Fibroblast of mammary gland (primary cell): ENCODE results near the gene CPED1.
"Not testable (repeated sequence)": the region's sequence is repeated elsewhere in the genome, so short reads cannot be mapped to it uniquely, and the experiment has no call there.

Source experiments
- DNase-seq: peaks from one replicate; pipeline ENCODE4 v3.0.0-alpha.2; 2010; ENCODE audit warnings: low read depth
- H3K4me3 ChIP-seq: 2 replicates; pipeline ENCODE4 v1.5.1; 2011; ENCODE audit warnings: low read depth, mild to moderate bottlenecking, low read length, moderate library complexity; ENCODE audit not compliant: control insufficient read depth
- TF ChIP-seq, protein P1 (sequence below): conservative IDR thresholded peaks from 2 replicates; pipeline ENCODE4 v1.5.1; 2011; ENCODE audit warnings: low read depth, low read length, inconsistent platforms; ENCODE audit not compliant: control insufficient read depth, insufficient read depth

The CPED1 gene

DNA sequence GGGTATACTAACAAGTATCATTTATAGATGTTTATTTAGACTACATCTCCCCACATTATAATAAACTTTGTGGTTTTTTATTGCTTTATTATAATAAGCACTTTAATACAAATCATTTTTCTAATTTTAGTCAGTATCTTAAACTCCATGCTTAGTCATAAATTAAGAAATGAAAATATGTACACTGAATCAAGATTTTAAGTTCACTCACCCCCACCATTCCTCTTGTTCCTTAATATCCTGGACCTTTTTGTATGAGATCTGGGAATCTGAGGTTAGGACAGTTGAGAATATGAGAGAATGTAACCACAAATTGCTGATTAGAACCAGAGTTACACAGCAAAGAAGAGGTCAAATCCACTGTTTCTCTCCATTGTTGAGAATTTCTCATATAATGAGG, 246.7 kb downstream of the CPED1 start:
- no peak for DNase-seq
- no peak overlapping the region for H3K4me3 ChIP-seq
- TF ChIP-seq, protein P1, sequence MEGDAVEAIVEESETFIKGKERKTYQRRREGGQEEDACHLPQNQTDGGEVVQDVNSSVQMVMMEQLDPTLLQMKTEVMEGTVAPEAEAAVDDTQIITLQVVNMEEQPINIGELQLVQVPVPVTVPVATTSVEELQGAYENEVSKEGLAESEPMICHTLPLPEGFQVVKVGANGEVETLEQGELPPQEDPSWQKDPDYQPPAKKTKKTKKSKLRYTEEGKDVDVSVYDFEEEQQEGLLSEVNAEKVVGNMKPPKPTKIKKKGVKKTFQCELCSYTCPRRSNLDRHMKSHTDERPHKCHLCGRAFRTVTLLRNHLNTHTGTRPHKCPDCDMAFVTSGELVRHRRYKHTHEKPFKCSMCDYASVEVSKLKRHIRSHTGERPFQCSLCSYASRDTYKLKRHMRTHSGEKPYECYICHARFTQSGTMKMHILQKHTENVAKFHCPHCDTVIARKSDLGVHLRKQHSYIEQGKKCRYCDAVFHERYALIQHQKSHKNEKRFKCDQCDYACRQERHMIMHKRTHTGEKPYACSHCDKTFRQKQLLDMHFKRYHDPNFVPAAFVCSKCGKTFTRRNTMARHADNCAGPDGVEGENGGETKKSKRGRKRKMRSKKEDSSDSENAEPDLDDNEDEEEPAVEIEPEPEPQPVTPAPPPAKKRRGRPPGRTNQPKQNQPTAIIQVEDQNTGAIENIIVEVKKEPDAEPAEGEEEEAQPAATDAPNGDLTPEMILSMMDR, result no peak

DNA sequence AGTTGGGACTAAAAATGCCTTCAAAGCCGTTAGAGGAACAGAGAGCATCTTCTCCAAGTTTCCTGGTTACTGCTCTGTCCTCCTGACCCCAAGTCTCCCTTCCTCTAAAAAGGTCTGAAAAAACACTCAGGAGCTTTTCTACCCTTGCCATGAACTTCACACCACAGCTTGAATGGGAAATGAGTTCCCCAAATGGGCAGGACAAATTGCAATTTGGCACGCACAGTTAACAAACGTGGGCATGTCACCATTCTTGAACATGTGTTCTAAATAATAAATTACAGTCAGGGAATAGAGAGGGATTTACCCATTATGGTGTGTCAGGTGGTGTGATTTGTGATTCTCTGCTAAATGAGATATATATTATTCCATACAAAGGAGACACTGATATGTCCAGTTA, 249.1 kb downstream of the CPED1 start:
- no peak overlapping the region for H3K4me3 ChIP-seq
- TF ChIP-seq, protein P1, result no peak
- DNase-seq, result no peak

DNA sequence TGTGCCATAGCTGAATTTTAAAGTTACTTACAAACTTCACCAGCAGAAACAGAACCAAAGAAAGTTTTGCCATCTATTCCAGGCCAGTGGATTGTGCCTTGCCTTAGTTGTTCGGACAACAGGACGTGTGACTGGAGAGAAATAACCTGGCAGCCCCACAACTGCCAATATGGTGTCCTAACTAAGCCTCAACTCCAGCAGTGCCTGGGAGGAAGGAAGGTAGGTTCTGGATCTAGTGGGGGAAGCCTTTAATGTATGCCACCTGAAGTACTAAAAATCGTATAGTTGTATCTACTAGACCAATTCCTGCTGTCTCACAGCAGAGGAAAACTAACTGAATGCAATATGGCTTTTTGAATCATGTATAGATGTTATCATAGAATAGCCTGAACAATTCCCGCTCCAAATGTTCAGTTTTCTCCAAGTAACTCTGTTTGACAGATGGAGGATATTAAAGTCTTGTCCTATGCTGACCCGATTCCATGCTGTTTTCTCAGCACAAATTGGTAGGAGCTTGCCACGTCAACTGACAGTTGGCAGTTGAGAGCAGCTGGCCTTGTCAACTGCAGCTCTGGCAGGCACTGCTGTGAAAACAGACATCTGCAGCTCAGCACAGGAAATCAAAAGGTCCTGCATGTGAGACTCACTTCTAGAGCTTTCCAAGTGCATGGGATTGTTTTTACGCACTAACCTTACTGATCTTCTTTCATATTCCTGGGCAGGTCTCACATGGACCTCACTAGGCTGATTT, 255.8 kb downstream of the CPED1 start:
- TF ChIP-seq, protein P1, result no peak
- DNase-seq, result no peak

DNA sequence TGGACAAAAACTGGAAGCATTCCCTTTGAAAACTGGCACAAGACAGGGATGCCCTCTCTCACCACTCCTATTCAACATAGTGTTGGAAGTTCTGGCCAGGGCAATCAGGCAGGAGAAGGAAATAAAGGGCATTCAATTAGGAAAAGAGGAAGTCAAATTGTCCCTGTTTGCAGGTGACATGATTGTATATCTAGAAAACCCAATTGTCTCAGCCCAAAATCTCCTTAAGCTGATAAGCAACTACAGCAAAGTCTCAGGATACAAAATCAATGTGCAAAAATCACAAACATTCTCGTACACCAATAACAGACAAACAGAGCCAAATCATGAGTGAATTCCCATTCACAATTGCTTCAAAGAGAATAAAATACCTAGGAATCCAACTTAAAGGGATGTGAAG, 262.9 kb downstream of the CPED1 start:
- H3K4me3 ChIP-seq, DNase-seq: not testable (repeated sequence)

More for the DNA sequence above, 255.8 kb downstream of the CPED1 start:
- no peak overlapping the region for H3K4me3 ChIP-seq

DNA sequence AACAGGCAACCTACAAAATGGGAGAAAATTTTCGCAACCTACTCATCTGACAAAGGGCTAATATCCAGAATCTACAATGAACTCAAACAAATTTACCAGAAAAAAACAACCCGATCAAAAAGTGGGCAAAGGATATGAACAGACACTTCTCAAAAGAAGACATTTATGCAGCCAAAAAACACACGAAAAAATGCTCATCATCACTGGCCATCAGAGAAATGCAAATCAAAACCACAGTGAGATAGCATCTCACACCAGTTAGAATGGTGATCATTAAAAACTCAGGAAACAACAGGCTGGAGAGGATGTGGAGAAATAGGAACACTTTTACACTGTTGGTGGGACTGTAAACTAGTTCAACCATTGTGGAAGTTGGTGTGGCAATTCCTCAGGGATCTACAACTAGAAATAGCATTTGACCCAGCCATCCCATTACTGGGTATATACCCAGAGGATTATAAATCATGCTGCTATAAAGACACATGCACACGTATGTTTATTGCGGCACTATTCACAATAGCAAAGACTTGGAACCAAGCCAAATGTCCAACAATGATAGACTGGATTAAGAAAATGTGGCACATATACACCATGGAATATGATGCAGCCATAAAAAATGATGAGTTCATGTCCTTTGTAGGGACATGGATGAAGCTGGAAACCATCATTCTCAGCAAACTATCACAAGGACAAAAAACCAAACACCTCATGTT, 264.2 kb downstream of the CPED1 start:
- not testable (repeated sequence) for DNase-seq, H3K4me3 ChIP-seq

DNA sequence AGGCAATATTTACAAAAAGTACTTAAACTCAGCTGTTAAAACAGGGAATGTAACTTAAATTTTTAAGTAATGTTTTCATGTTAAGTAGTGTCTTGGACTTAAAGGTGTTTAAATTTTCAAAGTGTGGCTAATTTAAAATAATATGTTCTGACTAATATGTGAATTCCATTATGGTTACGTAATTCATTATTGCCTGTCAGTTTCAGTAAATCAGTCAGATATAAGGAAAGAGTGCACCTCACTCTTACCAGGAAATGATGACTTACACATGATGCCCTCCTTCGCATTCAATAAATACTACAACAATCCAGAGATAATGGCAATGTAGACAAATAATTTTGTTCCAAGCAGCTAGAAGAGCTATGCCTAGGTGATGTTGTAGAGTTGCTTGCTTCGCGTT, 271.3 kb downstream of the CPED1 start:
- TF ChIP-seq, protein P1, result no peak
- no peak for DNase-seq
- no peak overlapping the region for H3K4me3 ChIP-seq

DNA sequence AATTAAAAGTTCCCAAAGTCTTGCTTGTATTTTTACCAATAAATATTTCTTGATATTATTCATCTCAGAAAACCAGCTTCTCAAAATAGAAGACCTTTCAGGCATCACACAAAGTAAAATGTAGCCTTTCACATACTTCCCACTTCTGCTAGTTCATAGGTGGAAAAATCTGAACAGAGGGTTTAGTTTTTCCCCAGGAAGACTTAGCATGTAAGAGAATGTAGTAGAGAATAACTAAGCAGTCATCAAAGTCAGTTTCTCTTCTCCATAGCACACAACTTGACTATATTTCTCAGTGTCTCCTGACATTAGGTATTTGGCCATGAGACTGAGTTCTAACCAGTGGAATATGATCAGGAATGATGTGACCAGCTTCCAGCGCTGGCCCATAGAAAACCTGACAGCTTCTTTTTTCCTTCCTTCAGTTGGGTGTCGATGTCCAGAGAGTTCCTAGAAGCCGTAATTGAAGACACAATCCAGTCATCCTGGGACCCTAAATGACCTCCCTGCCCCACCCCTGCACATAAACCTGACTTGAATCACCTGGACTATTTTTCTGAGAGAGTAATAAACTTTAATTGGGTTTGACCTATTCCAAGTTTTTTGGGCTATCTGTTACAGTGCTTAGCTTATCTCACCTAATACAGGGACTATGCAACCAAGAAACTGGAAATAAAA, 272.8 kb downstream of the CPED1 start:
- H3K4me3 ChIP-seq, result no peak overlapping the region
- TF ChIP-seq, protein P1, result no peak
- DNase-seq, result no peak
